SK-N-SH treated with all-trans-retinoic acid at 6 μM for 48 hours (cell line): Measurements from ENCODE around the gene AMBP.

Experiments
- ARNTL ChIP-seq: fragments of 450-650 bp; formaldehyde crosslinking; IDR thresholded peaks from 2 replicates; pipeline ENCODE4 v1.5.0; 2020; ENCODE audit warnings: low read depth, mild to moderate bottlenecking, moderate library complexity, borderline replicate concordance
- OSR1 ChIP-seq: fragments of 250-450 bp; sonication (Bioruptor Pico); IDR thresholded peaks from 2 replicates; pipeline ENCODE4 v1.8.0; 2022; ENCODE audit warnings: moderate library complexity, mild to moderate bottlenecking, inconsistent platforms
- POU6F1 ChIP-seq: fragments of 250-450 bp; sonication (Bioruptor Pico); IDR thresholded peaks from 2 replicates; pipeline ENCODE4 v1.8.0; 2021; ENCODE audit warnings: low read depth, mild to moderate bottlenecking, moderate library complexity, borderline replicate concordance
- RARB ChIP-seq: fragments of 250-450 bp; sonication (Bioruptor Pico); IDR thresholded peaks from 2 replicates; pipeline ENCODE4 v1.8.0; 2021; ENCODE audit warnings: mild to moderate bottlenecking, moderate library complexity
- SNAI2 ChIP-seq: fragments of 250-450 bp; sonication (Bioruptor Pico); IDR thresholded peaks from 2 replicates; pipeline ENCODE4 v1.5.0; 2020; ENCODE audit warnings: mild to moderate bottlenecking, moderate library complexity
- ZC3H10 ChIP-seq: fragments of 250-450 bp; sonication (Bioruptor Pico); IDR thresholded peaks from 2 replicates; pipeline ENCODE4 v1.5.1; 2021; ENCODE audit warnings: mild to moderate bottlenecking, moderate library complexity
- ZNF70 ChIP-seq: fragments of 450-650 bp; formaldehyde crosslinking; IDR thresholded peaks from 2 replicates; pipeline ENCODE4 v1.5.0; 2020; ENCODE audit warnings: mild to moderate bottlenecking, moderate library complexity
- TF ChIP-seq, protein P1 (sequence below): fragments of 250-450 bp; sonication (Bioruptor Pico); IDR thresholded peaks from 2 replicates; pipeline ENCODE4 v1.5.0; 2020; ENCODE audit warnings: mild to moderate bottlenecking, moderate library complexity
- TF ChIP-seq, protein P2 (sequence below): fragments of 250-450 bp; sonication (Bioruptor Pico); IDR thresholded peaks from 2 replicates; pipeline ENCODE4 v1.5.1; 2020; ENCODE audit warnings: low read depth, mild to moderate bottlenecking, moderate library complexity

DNA sequence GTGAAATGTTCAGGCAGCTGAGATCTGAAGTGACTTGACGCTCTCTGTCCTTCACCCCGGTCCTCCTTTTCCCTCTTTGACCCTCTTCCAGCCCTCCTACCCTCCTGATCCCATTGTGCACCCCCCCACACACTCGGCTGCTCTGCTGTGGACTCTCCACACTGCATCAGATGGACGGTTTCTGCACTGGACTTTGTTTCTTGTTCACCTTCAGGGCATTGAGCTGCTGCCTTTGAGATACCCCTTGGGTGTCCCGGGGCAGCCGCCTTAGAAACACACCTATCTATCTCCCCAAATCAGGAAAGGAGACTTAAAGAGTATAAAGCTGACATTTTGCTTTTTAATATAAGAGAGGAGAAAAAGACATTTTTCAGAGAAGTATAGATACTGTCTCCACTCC, 27.5 kb downstream of the AMBP start:
- TF ChIP-seq, protein P1, sequence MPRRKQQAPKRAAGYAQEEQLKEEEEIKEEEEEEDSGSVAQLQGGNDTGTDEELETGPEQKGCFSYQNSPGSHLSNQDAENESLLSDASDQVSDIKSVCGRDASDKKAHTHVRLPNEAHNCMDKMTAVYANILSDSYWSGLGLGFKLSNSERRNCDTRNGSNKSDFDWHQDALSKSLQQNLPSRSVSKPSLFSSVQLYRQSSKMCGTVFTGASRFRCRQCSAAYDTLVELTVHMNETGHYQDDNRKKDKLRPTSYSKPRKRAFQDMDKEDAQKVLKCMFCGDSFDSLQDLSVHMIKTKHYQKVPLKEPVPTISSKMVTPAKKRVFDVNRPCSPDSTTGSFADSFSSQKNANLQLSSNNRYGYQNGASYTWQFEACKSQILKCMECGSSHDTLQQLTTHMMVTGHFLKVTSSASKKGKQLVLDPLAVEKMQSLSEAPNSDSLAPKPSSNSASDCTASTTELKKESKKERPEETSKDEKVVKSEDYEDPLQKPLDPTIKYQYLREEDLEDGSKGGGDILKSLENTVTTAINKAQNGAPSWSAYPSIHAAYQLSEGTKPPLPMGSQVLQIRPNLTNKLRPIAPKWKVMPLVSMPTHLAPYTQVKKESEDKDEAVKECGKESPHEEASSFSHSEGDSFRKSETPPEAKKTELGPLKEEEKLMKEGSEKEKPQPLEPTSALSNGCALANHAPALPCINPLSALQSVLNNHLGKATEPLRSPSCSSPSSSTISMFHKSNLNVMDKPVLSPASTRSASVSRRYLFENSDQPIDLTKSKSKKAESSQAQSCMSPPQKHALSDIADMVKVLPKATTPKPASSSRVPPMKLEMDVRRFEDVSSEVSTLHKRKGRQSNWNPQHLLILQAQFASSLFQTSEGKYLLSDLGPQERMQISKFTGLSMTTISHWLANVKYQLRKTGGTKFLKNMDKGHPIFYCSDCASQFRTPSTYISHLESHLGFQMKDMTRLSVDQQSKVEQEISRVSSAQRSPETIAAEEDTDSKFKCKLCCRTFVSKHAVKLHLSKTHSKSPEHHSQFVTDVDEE (CRISPR knock-in tag) = no peak
- TF ChIP-seq OSR1 (CRISPR knock-in tag) = no peak
- TF ChIP-seq RARB (CRISPR knock-in tag) = no peak
- TF ChIP-seq ARNTL (CRISPR knock-in tag) = no peak
- no peak for TF ChIP-seq POU6F1 (CRISPR knock-in tag)
- TF ChIP-seq SNAI2 (CRISPR knock-in tag) = no peak
- TF ChIP-seq ZNF70 (CRISPR knock-in tag) = no peak
- TF ChIP-seq ZC3H10 = no peak
- TF ChIP-seq, protein P2, sequence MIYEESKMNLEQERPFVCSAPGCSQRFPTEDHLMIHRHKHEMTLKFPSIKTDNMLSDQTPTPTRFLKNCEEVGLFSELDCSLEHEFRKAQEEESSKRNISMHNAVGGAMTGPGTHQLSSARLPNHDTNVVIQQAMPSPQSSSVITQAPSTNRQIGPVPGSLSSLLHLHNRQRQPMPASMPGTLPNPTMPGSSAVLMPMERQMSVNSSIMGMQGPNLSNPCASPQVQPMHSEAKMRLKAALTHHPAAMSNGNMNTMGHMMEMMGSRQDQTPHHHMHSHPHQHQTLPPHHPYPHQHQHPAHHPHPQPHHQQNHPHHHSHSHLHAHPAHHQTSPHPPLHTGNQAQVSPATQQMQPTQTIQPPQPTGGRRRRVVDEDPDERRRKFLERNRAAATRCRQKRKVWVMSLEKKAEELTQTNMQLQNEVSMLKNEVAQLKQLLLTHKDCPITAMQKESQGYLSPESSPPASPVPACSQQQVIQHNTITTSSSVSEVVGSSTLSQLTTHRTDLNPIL (CRISPR knock-in tag) = no peak
